ENCODE data around the gene ARHGEF4.
A peak's percentile ranks its signal among the peaks of the same experiment; 100 is the strongest.

DNA sequence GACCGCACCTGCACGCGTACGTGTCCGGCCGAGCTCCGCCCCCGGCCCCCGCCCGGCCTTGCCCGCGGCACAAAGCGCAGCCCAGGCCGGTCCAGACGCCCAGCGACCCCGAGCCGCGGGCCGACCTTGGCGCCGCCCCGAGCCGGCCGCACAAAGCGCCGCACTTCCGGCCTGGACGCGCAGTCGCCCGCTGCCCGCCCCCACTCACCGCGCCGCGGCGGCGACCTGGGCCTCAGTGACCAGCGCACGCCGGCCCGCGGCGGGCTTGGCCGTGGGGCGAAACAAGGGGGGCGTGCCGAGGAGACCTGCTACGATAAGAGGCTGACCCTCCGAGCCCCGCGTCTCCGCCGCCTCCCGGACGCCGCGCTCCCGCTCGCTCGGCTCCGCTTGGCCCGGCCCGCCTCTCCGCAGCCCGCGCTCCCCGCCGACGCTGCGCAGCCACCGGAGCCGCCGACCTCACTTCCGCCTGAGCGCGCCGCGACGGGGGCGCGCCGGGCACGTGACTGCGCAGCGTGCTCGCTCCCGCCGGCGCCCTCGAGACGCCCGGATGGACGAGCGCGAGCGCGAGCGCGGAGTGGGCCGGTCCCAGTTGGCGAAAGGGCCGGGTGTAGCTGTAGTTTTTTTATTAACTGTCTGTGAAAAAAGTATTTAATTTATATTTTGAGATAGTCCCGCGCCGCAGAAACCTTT lies 256.4 kb downstream of the ARHGEF4 start, which contains the start of gene FAM168B:
- TF ChIP-seq, protein P1, sequence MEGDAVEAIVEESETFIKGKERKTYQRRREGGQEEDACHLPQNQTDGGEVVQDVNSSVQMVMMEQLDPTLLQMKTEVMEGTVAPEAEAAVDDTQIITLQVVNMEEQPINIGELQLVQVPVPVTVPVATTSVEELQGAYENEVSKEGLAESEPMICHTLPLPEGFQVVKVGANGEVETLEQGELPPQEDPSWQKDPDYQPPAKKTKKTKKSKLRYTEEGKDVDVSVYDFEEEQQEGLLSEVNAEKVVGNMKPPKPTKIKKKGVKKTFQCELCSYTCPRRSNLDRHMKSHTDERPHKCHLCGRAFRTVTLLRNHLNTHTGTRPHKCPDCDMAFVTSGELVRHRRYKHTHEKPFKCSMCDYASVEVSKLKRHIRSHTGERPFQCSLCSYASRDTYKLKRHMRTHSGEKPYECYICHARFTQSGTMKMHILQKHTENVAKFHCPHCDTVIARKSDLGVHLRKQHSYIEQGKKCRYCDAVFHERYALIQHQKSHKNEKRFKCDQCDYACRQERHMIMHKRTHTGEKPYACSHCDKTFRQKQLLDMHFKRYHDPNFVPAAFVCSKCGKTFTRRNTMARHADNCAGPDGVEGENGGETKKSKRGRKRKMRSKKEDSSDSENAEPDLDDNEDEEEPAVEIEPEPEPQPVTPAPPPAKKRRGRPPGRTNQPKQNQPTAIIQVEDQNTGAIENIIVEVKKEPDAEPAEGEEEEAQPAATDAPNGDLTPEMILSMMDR (IDR thresholded peaks at IDR 0.05), result no peak
- TF ChIP-seq EP300 (IDR thresholded peaks at IDR 0.05), result no peak
- TF ChIP-seq POLR2A (IDR thresholded peaks at IDR 0.05), result peak in 1 of 2 donors; percentile 57

Measured in sigmoid colon (tissue), 4 donors.